GM18861 (cell line): ENCODE results near the gene UBA5.
A peak's percentile ranks its signal among the peaks of the same experiment; 100 is the strongest.

Experiments
- ATAC-seq: cut with Tn5 transposase; IDR thresholded peaks from one replicate; pipeline ENCODE4 v1.9.1; 2021; ENCODE audit not compliant: unreplicated experiment

Gene UBA5

DNA sequence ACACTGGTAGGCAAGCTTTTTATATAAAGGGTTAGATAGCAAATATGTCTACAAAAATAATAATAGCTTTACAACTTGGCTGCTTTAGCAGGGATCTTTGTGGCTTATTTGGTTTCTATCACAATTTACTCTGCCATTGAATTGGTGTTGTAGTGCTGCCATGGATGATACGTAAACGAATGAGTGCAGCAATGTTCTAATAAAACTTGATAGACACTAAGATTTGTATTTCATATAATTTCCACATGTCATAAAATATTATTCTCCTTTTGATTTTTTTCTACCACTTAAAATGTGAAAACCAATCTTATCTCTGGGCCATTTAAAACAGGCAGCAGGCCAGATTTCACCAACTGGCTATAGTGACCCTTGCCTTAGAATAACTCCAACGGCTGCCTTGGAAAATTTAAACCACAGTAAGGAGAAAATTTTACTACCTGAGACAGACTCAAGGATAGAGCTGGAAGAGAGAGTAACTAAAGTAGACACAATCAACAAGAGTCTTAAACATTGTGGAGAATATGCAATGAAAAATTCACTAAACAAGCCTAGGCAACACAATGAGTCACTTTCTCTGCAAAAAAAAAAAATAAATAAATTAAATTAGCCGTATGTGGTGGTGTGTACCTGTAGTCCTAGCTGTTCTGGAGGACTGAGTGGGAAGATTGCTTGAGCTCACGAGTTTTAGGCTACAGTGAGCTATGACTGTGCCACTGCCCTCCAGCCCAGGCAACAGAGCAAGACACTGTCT lies 54.0 kb downstream of the UBA5 start:
- no peak for ATAC-seq

DNA sequence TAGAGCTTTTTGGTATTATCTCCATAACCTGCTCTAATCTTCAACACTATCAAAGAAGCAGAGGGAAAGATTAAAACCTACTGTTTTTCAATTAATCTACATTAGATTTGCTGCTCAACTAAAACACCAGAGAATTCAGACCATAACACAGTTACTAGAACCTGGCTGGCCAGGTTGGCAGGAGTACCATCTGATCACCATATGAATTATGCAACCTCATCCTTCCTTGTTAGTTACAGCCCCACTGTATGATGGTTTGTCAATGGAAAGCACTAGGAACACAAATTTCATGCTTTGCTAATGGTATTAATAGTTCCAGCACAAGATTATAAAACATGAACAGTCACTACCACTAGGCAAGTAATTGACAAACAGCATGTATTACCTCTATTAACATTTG lies 56.2 kb downstream of the UBA5 start:
- ATAC-seq = no peak

DNA sequence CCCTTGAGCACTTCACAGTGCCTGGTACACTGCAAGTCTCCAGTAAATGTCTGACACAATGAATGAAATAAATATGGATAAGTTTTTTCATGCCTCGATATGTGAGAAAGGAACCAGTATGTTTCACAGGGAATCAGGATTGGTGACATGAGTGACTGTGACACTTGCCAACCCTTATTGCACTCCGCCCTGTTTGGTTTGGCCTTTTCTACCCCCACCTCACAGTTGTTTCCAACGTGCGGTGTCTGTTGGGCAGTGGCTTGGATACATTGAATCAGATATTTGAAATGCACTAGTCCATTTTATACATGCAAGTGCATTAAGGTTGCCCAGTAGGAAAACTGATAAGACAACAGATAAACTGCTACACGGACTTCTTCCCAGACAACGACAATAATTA lies 60.1 kb downstream of the UBA5 start:
- no peak for ATAC-seq

DNA sequence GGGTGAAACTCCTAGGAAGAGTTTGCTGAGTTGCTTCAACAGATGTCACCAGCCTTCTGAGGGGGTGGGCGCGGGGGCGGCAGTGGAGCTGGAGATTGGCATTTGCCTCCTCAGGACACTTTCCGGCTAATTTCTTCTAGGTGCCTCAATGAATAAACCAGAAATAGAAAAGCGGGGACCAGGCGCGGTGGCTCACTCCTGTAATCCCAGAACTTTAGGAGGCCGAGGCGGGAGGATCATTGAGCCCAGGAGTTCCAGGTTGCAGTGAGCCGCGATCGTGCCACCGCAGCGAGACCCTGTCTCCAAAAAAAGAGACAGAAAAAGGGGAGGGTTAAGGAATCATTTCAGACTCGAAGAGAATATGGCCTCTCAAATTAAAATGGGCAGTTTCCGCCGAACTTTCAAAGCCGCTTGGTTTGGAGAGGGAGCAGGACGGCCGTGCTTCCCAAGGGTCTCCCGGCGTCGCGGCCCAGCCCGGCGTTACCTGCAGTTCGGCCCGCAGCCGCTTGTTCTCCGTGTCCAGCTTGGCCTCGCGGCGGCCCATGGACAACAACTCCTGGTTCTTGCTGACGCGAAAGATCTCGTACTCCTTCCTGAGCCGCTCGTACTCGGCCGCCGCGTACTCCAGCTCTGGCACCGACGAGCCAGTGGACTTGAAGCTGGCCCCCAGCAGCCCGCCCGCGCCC lies 61.5 kb downstream of the UBA5 start:
- ATAC-seq = peak; percentile 15

DNA sequence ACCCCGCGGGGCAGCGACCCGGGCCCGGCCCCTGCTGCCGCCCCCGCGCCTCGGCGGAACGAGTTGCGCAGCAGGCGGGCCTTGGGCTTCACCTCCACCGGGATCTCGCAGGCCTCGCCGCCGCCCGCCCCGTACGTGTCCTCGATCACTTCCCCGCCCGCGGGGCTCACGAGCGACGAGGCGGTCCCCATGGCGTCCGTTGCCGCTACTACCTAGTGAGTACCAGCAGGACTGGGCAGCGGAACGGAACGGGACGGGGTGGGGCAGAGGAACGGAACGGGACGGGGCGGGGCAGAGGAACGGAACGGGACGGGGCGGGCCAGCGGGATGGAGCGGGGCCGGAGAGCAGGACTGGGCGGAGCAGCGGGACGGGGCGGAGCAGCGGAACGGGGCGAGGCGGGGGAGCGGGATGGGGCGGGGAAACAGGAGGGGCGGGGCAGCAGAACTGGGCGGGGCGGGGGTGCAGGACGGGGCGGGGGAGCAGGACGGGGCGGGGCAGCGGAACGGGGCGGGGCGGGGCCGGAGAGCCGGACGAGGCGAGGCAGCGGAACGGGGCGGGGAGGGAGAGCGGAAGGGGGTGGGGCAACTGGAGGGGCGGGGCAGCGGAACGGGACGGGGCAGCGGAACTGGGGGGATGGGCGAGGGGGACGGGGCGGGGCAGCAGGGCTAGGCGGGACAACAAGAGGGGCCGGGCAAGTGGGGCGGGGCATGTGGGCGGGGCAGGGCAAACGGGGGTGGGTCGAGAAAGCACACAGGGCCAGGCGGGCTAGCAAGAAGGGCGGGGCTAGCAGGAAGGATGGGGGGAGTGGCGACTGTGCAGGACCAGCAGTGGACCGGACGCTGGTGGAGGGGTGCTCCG lies 62.3 kb downstream of the UBA5 start, which contains the start of gene NPHP3:
Gene NPHP3, minus strand, starts transcription at position 245 of the 859 bp plus-strand sequence. Its CDS starts 54 bp downstream, at position 191.
- ATAC-seq = peak; percentile 64

DNA sequence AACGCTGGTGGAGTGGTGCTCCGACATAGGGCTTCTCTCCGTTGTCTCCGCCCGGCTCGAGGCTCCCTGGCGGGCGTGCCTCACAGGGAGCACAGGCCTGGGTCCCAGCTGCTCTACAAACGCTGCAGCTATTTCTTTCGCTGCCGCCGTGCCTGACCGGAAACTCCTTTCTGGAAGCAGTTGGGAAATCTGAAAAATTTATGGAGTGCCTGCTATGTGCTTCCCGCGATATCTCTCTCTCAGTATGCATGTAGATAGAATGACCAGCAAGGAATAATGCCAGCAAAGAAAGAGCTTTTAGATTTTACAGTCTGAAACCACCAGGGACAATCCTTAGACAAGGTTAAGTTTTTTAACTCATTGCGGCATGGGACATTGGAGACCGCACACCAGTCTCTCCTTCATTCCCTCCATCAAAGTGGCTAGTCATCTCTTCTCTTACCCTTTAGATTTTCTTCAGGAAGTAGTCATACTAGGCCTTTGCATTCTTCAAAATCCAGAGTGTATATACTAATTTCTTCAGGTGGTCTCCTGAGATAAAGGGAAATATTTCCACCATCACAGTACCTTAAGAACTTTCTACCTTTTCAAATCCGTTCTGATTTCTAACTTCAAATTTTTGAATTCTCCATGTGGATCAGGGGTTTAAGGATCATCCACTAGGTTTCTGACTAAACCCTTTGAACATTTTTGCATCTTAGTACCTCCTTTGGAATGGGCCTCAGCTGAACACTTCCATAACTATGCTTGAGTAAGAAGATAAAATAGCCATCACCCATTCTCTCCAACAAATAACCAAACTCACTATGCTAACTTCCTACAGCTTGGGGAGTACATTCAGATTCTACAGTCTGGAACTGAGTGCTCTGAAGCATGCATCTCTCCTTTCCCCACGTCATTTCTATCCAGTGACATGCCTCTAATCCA lies 63.2 kb downstream of the UBA5 start:
- ATAC-seq = no peak

DNA sequence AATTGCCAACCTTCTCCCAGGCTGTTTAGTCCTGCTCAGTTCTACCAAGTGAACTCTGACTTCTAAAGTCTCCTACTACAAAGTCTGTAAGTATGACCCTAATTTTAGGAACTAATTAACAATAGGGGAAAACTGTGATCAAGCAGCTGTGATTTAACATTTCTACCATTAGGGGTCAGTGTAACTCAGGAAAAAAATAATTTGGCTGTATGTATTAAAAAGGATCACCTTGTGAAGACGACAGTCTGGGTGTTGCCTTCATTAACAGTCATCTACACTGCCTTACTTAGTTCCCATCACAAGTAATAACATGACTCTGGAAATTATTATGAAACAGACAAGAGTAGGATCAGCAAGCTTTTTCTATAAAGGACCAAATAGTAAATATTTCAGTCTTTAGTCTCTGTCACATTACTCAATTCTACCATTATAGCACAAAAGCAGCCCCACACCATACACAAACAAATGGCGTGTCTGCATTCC lies 66.3 kb downstream of the UBA5 start:
- no peak for ATAC-seq
